Naive thymus-derived CD8-positive, alpha-beta T cell (primary cell): Measurements from ENCODE around the gene ARHGAP22. TPM values are rescaled to one million over a fixed set of nuclear protein-coding genes. Genes with fewer than 3 reads are reported as not detected.
A peak's percentile ranks its signal among the peaks of the same experiment; 100 is the strongest.

Source experiments
- ATAC-seq, 2 donors: fragments of 150-1000 bp; cut with Tn5 transposase in 1 of 2; sonication (Bioruptor Pico), chemical (Tn5 transposase) in 1 of 2; 1 replicate in 1 of 2; 2 replicates in 1 of 2; pipeline ENCODE4 v1.10.0; 2021; ENCODE audit warnings: mild to moderate bottlenecking in 2 of 2, moderate library complexity in 2 of 2
- POLR2A ChIA-PET: fragments of 350-600 bp; sonication (Branson Sonifier 250); formaldehyde crosslinking; loops from one replicate; lab custom pipeline; 2021; ENCODE audit warnings: antibody characterized with exemption; lab: Charles Lee
- DNase-seq, 10 donors: peaks; one replicate each; pipeline versions ENCODE4 v3.0.0 to v3.0.0-alpha.2; 2020 to 2022
- H3K27ac Mint-ChIP-seq, 10 donors: one replicate each; pipeline ENCODE4 v1.8.0; 2020 to 2022; ENCODE audit warnings: mild to moderate bottlenecking in 10 of 10, mixed read lengths in 10 of 10, moderate library complexity in 4 of 10, inconsistent platforms in 1 of 10
- H3K27me3 Mint-ChIP-seq, 5 donors: one replicate each; pipeline ENCODE4 v1.8.0; 2021 to 2022; ENCODE audit warnings: mixed read lengths in 5 of 5
- H3K36me3 Mint-ChIP-seq, 3 donors: one replicate each; pipeline ENCODE4 v1.8.0; 2020 to 2022; ENCODE audit warnings: mixed read lengths in 3 of 3, mild to moderate bottlenecking in 2 of 3, inconsistent platforms in 1 of 3
- H3K4me1 Mint-ChIP-seq, 4 donors: one replicate each; pipeline ENCODE4 v1.8.0; 2021 to 2022; ENCODE audit warnings: mixed read lengths in 4 of 4
- H3K4me3 Mint-ChIP-seq, 10 donors: one replicate each; pipeline ENCODE4 v1.8.0; 2020 to 2022; ENCODE audit warnings: mild to moderate bottlenecking in 10 of 10, mixed read lengths in 10 of 10, moderate library complexity in 6 of 10, inconsistent platforms in 1 of 10
- H3K9me3 Mint-ChIP-seq, 9 donors: one replicate each; pipeline ENCODE4 v1.8.0; 2020 to 2022; ENCODE audit warnings: mixed read lengths in 9 of 9, mild to moderate bottlenecking in 3 of 9, inconsistent platforms in 1 of 9, moderate library complexity in 1 of 9
- polyA plus RNA-seq, 3 donors: library from polyadenylated mRNA; unstranded; fragments of 300-500 nt; fragmentation: Illumina TruSeq; gene quantifications; one replicate each; pipeline ENCODE4 v1.2.3, GENCODE V29; 2021
- total RNA-seq, 8 experiments: library from RNA in 2 of 8; stranded (reverse) in 2 of 8; gene quantifications; one replicate each; pipeline ENCODE4 v1.2.3 and lab custom pipeline; 2021 to 2026

Gene ARHGAP22
- total and polyA plus RNA-seq, 5 experiments from 2014 or later = 0.88 TPM; not detected in 4

DNA sequence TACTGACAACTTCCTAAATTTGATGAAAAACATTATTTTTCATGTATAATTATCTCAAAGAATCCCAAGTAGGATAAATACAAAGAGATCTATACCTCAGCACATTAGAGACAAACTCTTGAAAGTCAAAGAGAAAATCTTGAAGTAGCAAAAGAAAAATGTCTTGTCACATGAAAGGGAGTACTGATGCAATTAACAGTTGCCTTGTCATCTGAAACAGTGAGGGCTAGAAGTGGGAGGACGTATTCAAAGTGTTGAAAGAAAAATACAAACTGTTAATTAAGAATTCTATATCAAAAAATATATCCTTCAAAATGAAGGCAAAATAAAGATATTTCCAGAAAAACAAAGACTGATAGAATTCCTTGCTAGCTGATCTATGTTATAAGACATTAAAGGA lies 35.5 kb upstream of the ARHGAP22 start:
- DNase-seq (no peak), ATAC-seq (no peak)
- peaks cover 31 to 47% (median 35%) of the 10 kb centered on the region in 5 donors for H3K27me3 Mint-ChIP-seq
- H3K4me1 Mint-ChIP-seq = peaks cover 0 to 10% (median 0%) of the 10 kb centered on the region in 4 donors
- peaks cover 0 to 14% (median 2%) of the 10 kb centered on the region in 3 donors for H3K36me3 Mint-ChIP-seq
- no peak overlapping the region for H3K27ac Mint-ChIP-seq
- H3K4me3 Mint-ChIP-seq = no peak overlapping the region
- POLR2A ChIA-PET = no interaction called here
- peaks cover 4 to 34% (median 28%) of the 10 kb centered on the region in 9 donors for H3K9me3 Mint-ChIP-seq

DNA sequence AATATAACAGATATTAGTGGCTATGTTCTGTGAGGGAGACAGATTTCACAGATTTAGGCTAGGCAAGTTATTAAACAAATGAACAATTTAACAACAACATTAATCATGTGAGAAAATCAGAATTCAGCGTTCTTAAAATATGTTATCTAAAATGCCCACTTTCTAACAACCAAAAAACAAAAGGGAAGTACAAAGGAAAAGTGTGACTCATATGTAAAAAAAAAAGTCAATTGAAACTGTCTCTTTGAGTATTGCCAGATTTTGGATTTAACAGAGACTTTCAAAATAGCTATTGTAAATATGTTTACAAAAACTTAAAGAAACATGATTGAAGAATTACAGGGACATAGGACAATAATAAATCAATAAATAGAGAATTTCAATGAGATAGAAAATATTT lies 34.8 kb upstream of the ARHGAP22 start:
- Mint-ChIP-seq H3K27ac (no peak overlapping the region), H3K36me3 (peaks cover 0 to 14% (median 2%) of the 10 kb centered on the region in 3 donors), H3K27me3 (peaks cover 28 to 48% (median 35%) of the 10 kb centered on the region in 5 donors), H3K9me3 (peaks cover 4 to 34% (median 28%) of the 10 kb centered on the region in 9 donors), H3K4me3 (no peak overlapping the region), H3K4me1 (peaks cover under 1 to 13% (median 2%) of the 10 kb centered on the region in 4 donors)
- no peak for ATAC-seq
- DNase-seq = no peak
- POLR2A ChIA-PET = no interaction called here

DNA sequence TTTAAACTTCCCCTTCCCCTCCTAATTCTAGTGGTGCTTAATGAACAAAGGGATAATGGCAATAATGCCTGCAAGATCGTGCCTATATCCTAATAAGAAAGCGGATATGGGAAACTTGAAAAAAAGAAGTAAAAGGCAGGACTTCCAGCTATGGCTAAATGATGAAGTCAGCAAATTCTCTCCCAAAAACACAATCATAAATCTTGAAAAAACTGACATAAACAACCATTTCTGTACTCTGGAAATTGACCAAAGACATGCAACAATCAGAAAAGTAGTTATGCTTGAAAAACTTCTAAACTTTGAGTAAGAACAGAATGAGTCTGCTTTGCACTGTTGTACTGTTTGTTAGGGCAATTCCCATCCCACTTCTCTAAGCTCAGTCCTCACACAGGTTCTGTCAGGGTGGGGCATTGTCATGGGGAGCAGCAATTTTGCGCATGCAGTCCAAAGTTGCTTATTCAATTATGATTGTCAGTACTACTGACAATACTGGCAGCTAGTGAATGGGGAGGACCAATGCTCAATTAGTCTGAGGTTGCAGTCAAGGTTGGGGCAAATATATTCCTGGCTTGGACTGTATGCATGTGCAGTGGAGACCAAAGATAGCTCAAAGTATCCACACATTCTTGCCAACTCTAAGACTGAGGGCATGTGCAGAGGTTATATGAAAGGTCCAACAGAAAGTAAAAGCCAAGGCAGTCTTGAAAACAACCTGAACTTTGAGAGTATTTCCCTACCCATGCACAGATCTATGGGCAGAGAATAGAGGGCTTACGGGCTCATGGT lies 34.1 kb upstream of the ARHGAP22 start:
- ATAC-seq = no peak
- H3K9me3 Mint-ChIP-seq = peaks cover 4 to 34% (median 28%) of the 10 kb centered on the region in 9 donors

DNA sequence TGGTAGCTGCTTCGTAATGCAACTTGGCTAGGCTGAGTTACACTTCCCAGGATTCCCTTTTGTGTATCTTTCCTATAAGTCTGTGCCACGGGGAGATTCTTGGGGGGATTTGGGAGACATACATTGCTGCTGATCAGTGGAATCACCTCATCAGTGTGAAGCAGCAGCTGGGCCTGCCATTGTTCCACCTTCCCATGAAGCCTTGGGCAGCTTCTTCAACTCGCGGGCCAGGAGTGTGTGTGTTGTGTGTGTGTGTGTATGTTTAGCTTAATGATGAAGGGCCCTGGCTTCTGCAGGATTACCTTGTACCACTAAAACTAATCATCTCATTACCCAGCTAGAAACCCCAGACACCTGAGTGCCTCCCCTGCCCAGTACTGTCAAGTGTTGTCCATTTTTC lies 33.3 kb upstream of the ARHGAP22 start:
- Mint-ChIP-seq H3K9me3 (peaks cover 4 to 34% (median 26%) of the 10 kb centered on the region in 9 donors), H3K27me3 (peaks cover 30 to 48% (median 35%) of the 10 kb centered on the region in 5 donors), H3K36me3 (peaks cover 0 to 14% (median 2%) of the 10 kb centered on the region in 3 donors), H3K27ac (no peak overlapping the region), H3K4me1 (peaks cover 9 to 28% (median 13%) of the 10 kb centered on the region in 4 donors), H3K4me3 (no peak overlapping the region)
- POLR2A ChIA-PET = no interaction called here
- ATAC-seq (no peak), DNase-seq (no peak)

More for the DNA sequence above, 34.1 kb upstream of the ARHGAP22 start:
- no peak overlapping the region for H3K4me3 Mint-ChIP-seq
- H3K4me1 Mint-ChIP-seq = peaks cover 7 to 20% (median 9%) of the 10 kb centered on the region in 4 donors
- no peak for DNase-seq
- peaks cover 31 to 48% (median 35%) of the 10 kb centered on the region in 5 donors for H3K27me3 Mint-ChIP-seq
- H3K36me3 Mint-ChIP-seq = peaks cover 0 to 14% (median 2%) of the 10 kb centered on the region in 3 donors
- POLR2A ChIA-PET = no interaction called here
- no peak overlapping the region for H3K27ac Mint-ChIP-seq

DNA sequence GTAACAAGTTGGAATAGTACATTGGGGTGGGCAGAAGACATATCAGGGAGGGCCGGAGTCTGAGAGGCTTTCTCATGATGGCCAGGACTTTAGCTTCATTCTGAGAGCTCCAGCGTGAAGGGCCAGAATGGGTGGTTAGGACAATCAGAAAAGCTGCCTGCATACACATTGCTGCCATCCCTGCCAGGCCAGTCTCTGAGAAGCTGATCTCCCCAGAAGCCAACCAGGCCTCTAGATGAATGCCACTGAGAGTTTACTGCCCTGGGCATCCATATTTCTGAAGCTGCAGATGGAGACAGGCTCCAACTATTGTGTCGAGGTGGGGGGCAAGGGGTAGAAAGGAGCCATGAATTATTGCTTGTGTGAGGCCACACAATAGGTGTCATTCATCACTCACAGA lies 32.0 kb upstream of the ARHGAP22 start:
- no peak overlapping the region for H3K4me3 Mint-ChIP-seq
- no peak overlapping the region for H3K27ac Mint-ChIP-seq
- peaks cover 2 to 32% (median 24%) of the 10 kb centered on the region in 9 donors for H3K9me3 Mint-ChIP-seq
- H3K36me3 Mint-ChIP-seq = peaks cover 0 to 14% (median 2%) of the 10 kb centered on the region in 3 donors
- peaks cover 9 to 30% (median 13%) of the 10 kb centered on the region in 4 donors for H3K4me1 Mint-ChIP-seq
- H3K27me3 Mint-ChIP-seq = peaks cover 30 to 48% (median 33%) of the 10 kb centered on the region in 5 donors
- ATAC-seq (no peak), DNase-seq (no peak)
- POLR2A ChIA-PET = no interaction called here

DNA sequence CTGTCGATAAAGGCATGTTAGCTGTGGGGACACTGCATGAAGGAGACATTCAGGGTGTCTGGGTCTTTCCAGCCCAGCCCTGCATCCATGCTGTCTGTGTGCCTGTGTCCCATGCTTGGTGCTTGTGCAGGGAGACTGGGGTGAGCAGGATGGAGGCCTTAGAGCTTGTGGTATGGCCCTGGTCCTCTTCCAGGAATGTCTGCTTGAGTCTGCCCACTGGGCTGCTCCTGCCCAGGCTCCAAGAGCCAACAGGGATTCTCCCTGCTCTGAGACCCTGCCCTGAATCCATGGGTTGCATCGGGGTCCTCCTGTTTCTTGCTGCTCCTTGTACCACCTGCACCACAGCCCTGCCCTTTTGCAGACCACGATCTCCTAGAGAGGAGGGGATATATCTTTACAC lies 31.4 kb upstream of the ARHGAP22 start:
- POLR2A ChIA-PET = no interaction called here
- ATAC-seq = no peak
- H3K27me3 Mint-ChIP-seq = peaks cover 27 to 48% (median 31%) of the 10 kb centered on the region in 5 donors
- H3K4me1 Mint-ChIP-seq = peaks cover 9 to 30% (median 13%) of the 10 kb centered on the region in 4 donors
- DNase-seq = no peak
- H3K27ac Mint-ChIP-seq = no peak overlapping the region
- H3K4me3 Mint-ChIP-seq = no peak overlapping the region
- H3K36me3 Mint-ChIP-seq = peaks cover 0 to 14% (median 1%) of the 10 kb centered on the region in 3 donors
- H3K9me3 Mint-ChIP-seq = peaks cover 2 to 32% (median 21%) of the 10 kb centered on the region in 9 donors

DNA sequence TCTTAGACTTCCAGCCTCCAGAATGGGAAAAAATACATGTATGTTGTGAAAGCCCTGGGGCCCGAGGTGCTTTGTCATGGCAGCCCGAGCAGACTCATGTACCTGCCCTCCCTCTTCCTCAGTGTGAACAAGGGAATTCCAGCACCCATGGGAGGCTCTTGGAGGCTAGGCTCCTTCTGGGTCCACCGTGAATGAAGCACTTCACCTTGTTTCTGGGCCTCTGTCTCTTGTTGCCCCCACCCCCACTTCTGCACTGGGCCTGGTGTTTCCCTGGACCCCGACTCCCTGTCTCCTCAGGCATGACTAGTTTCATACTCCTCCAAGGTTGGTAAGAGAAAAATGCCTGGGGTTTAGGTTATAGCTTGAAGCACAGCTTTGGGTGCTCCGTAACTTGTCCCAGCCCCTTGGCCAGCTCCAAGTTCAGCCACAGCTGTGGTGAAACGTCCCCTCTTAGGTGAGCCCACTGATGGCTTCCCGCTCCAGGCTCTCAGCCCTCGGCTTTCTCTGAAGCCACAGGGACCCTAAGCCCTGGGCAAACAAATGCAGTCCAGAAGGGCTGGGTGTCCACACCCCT lies 30.2 kb upstream of the ARHGAP22 start:
- peak overlapping the region in 1 of 10 donors; percentile 23 for H3K27ac Mint-ChIP-seq
- POLR2A ChIA-PET = no interaction called here
- ATAC-seq (no peak), DNase-seq (no peak)
- peaks cover 9 to 30% (median 13%) of the 10 kb centered on the region in 4 donors for H3K4me1 Mint-ChIP-seq
- peaks cover 26 to 48% (median 31%) of the 10 kb centered on the region in 5 donors for H3K27me3 Mint-ChIP-seq
- H3K4me3 Mint-ChIP-seq = no peak overlapping the region
- H3K9me3 Mint-ChIP-seq = peaks cover 0 to 31% (median 12%) of the 10 kb centered on the region in 9 donors
- H3K36me3 Mint-ChIP-seq = peaks cover 0 to 10% (median 0%) of the 10 kb centered on the region in 3 donors

DNA sequence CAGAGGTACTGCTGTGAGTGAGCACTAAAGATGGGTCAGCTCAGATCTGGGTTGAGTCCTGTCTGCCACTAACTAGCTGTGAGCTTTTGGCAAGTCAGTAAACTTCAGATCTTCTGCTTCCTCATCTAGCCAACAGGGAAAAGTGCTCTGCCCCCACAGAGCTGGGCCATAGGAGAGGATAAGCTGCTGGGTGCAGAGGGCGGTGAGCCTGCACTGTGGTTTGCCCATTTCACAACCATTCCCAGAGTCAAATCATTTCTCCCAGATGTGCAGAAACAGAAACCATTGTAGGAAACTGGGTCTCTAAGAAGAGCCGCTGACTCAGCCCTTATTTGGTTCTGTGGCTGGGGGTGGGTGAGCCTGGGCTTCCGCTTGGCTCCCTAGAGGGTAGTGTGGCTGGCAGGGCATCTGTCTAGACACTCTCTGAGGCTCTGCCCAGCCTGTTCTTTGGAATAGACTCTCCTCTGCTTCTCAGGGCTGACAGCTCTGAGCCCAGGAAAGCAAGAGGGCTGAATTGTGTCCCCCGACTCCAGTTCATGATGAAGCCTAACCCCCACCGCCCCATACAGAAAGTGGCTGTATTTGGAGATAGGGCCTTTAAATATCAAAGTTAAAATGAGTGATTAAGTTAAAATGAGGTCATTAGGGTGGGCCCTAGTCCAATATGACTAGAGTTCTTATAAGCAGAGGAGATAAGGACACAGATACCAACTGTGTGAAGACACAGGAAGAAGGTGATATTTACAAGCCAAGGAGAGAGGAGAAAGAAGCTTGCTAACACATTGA lies 29.5 kb upstream of the ARHGAP22 start:
- Mint-ChIP-seq H3K9me3 (peaks cover 0 to 24% (median 5%) of the 10 kb centered on the region in 9 donors), H3K4me1 (peaks cover 9 to 28% (median 13%) of the 10 kb centered on the region in 4 donors), H3K36me3 (peaks cover 0 to 3% (median 0%) of the 10 kb centered on the region in 3 donors), H3K27ac (peak overlapping the region in 1 of 10 donors; percentile 23), H3K27me3 (peaks cover 19 to 42% (median 29%) of the 10 kb centered on the region in 5 donors), H3K4me3 (peak overlapping the region in 4 of 10 donors; percentile 6 to 33 (median 14))
- POLR2A ChIA-PET = no interaction called here
- ATAC-seq (peak; percentile 54 to 76), DNase-seq (peak in 1 of 10 donors; percentile 39)

DNA sequence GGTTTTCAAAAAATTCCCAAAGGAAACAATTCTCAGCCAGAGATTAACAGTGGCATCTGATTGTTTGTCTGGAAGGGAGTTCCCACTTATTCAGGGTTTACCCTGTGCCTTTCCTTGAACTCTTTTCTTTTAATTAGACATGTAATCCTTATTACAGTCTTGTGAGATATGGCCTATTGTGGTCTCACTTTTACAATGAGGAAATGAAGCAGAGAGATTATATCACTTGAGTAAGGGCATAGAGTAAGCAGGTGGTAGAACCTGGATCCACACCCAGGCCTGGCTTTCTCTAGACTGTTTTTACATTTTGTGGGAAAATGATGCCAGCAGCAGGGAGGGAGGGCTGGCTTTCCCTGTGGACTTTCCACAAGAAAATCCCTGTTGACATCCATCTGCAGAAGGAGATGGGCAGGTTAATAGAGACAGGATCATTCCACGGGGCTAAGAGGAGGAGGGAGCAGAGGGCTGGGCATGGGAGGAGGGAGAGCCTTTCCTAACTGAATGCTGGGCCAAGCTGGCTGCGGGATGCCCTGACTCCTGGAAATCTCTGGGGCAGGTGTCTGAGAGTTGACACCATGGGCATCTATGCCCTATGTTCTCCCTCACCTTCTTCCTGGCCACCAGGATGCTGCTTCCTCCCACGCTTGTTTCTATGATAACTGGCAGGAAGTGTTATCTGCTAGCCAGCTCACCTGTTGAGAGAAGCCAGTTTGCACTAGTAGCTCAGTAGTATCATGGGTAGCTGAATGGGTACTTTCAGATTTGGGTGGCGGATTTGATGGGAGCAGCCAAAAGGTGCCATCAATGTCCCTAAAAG lies 28.7 kb upstream of the ARHGAP22 start:
- H3K9me3 Mint-ChIP-seq = peaks cover 0 to 16% (median 0%) of the 10 kb centered on the region in 9 donors
- peaks cover 9 to 27% (median 13%) of the 10 kb centered on the region in 4 donors for H3K4me1 Mint-ChIP-seq
- peak overlapping the region in 3 of 10 donors; percentile 8 to 11 (median 9) for H3K4me3 Mint-ChIP-seq
- peak overlapping the region in 1 of 10 donors; percentile 23 for H3K27ac Mint-ChIP-seq
- POLR2A ChIA-PET = no interaction called here
- DNase-seq (no peak), ATAC-seq (no peak)
- H3K36me3 Mint-ChIP-seq = no peaks in the 10 kb centered on the region
- H3K27me3 Mint-ChIP-seq = peaks cover 18 to 36% (median 29%) of the 10 kb centered on the region in 5 donors

DNA sequence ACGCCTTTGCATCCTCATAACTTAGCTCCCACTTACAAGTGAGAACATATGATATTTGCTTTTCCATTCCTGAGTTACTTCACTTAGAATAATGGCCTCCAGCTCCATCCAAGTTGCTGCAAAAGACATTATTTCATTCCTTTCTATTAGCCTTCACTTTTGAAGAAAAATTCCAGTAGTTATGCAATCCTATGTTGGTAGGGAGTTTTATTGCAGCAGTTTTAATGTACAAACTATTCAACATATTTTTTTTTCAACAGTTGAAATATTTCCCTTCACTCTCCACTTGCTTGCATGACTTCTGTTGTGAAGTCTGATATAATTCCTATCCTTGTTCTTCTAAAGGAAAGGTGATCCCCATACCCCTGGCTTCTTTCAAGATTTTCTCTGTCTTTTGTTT lies 27.3 kb upstream of the ARHGAP22 start:
- peaks cover 0 to 4% (median 0%) of the 10 kb centered on the region in 9 donors for H3K9me3 Mint-ChIP-seq
- H3K27ac Mint-ChIP-seq = no peak overlapping the region
- H3K4me3 Mint-ChIP-seq = no peak overlapping the region
- H3K36me3 Mint-ChIP-seq = no peaks in the 10 kb centered on the region
- H3K4me1 Mint-ChIP-seq = peaks cover 9 to 27% (median 13%) of the 10 kb centered on the region in 4 donors
- DNase-seq = no peak
- ATAC-seq = no peak
- peaks cover 7 to 24% (median 19%) of the 10 kb centered on the region in 5 donors for H3K27me3 Mint-ChIP-seq
- POLR2A ChIA-PET = no interaction called here

DNA sequence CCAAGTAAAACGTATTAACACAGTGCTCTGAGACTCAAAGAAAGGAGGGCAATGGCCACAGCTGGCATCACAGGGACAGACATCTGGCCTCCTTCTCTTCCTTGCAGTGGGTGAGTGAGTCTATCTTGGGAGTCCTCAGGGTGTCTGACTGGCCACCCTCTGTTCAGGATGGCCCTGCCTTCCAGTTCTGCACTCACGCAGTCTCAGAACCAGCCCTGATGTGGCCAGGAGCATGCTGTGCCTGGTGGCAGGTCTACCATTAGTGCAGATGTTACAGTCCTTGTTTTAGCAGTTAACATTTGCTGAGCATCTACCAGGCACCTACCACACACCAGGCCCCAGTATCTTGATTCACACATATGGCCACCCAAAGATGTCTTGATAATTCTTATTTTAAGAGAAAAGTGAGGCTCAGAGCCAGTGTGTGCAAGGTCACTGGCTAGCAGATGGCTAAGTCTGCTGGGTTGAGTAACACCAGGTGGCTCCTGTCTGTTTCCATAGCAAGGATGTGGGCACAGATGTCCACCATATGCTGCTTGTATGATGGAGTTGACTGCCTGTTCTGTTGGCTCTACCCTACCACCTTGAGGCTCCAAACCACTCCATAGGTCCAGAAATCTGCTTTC lies 23.2 kb upstream of the ARHGAP22 start:
- Mint-ChIP-seq H3K4me3 (no peak overlapping the region), H3K36me3 (no peaks in the 10 kb centered on the region), H3K9me3 (no peaks in the 10 kb centered on the region), H3K4me1 (peaks cover 0 to 11% (median 0%) of the 10 kb centered on the region in 4 donors), H3K27ac (no peak overlapping the region), H3K27me3 (peaks cover 3 to 38% (median 20%) of the 10 kb centered on the region in 5 donors)
- POLR2A ChIA-PET = no interaction called here
- ATAC-seq = no peak
- DNase-seq = no peak
